Smooth muscle cell (in vitro differentiated cells): ENCODE results near the gene TENT5D. TPM values are rescaled to one million over a fixed set of nuclear protein-coding genes. Genes with fewer than 3 reads are reported as not detected.
"Not testable (repeated sequence)": the region's sequence is repeated elsewhere in the genome, so short reads cannot be mapped to it uniquely, and the experiment has no call there.

ENCODE experiments used
- DNase-seq: peaks from one replicate; lab custom pipeline; 2025; ENCODE audit not compliant: unreplicated experiment; lab: John Stamatoyannopoulos, UW
- H2AFZ ChIP-seq: fragments of 200-600 bp; sonication (generic); 2 replicates; pipeline ENCODE4 v1.6.0; 2016; ENCODE audit warnings: antibody characterized with exemption, low read depth, mild to moderate bottlenecking
- H3F3A ChIP-seq: fragments of 200-600 bp; sonication (generic); 2 replicates; pipeline ENCODE4 v1.6.0; 2017; ENCODE audit warnings: antibody characterized with exemption, low read depth
- H3K27ac ChIP-seq: fragments of 200-600 bp; sonication (generic); 2 replicates; pipeline ENCODE4 v1.5.1; 2016; ENCODE audit warnings: low read depth, mild to moderate bottlenecking
- H3K27me3 ChIP-seq: fragments of 200-600 bp; sonication (generic); 2 replicates; pipeline ENCODE4 v1.6.1; 2016; ENCODE audit warnings: low read depth, mild to moderate bottlenecking
- H3K36me3 ChIP-seq: fragments of 200-600 bp; sonication (generic); 2 replicates; pipeline ENCODE4 v1.5.1; 2016; ENCODE audit warnings: low read depth
- H3K4me1 ChIP-seq: fragments of 200-600 bp; sonication (generic); 2 replicates; pipeline ENCODE4 v1.5.1; 2016; ENCODE audit warnings: low read depth
- H3K4me2 ChIP-seq: fragments of 200-600 bp; sonication (generic); 2 replicates; pipeline ENCODE4 v1.6.0; 2016; ENCODE audit warnings: mild to moderate bottlenecking
- H3K4me3 ChIP-seq: fragments of 200-600 bp; sonication (generic); 2 replicates; pipeline ENCODE4 v1.5.1; 2016; ENCODE audit warnings: mild to moderate bottlenecking
- H3K79me2 ChIP-seq: fragments of 200-600 bp; sonication (generic); 2 replicates; pipeline ENCODE4 v1.6.0; 2016; ENCODE audit warnings: low read depth, mild to moderate bottlenecking
- H3K9ac ChIP-seq: fragments of 200-600 bp; sonication (generic); 2 replicates; pipeline ENCODE4 v1.6.0; 2016; ENCODE audit warnings: low read depth
- H3K9me3 ChIP-seq: fragments of 200-600 bp; sonication (generic); replicated peaks from 2 replicates; pipeline ENCODE4 v1.5.1; 2016; ENCODE audit warnings: low read depth
- H4K20me1 ChIP-seq: fragments of 200-600 bp; sonication (generic); 2 replicates; pipeline ENCODE4 v1.6.0; 2016; ENCODE audit warnings: low read depth
- WGBS: methylation state at CpG from one replicate; pipeline ENCODE4 v1.1.7; 2016; ENCODE audit warnings: low lambda C conversion rate; 5-methylcytosine and 5-hydroxymethylcytosine counted together
- polyA plus RNA-seq: library from polyadenylated mRNA; unstranded; fragments of >200 nt; fragmentation: Nextera tagmentation; extraction: Ambion mirVana; gene quantifications from 2 replicates; pipeline ENCODE4 v1.2.1, GENCODE V29; 2016
- total RNA-seq: library from RNA; depleted of rRNA; stranded (reverse); fragments of >200 nt; gene quantifications from 2 replicates; pipeline ENCODE4 v1.2.3, GENCODE V29; 2014
- TF ChIP-seq, protein P1 (sequence below): fragments of 200-600 bp; sonication (generic); IDR thresholded peaks from 2 replicates; pipeline ENCODE4 v1.5.1; 2017; ENCODE audit warnings: borderline replicate concordance, mild to moderate bottlenecking, antibody characterized with exemption; ENCODE audit not compliant: insufficient read depth, poor library complexity, severe bottlenecking

Gene TENT5D
- total and polyA plus RNA-seq, 2 experiments from 2014 or later, result not detected

DNA sequence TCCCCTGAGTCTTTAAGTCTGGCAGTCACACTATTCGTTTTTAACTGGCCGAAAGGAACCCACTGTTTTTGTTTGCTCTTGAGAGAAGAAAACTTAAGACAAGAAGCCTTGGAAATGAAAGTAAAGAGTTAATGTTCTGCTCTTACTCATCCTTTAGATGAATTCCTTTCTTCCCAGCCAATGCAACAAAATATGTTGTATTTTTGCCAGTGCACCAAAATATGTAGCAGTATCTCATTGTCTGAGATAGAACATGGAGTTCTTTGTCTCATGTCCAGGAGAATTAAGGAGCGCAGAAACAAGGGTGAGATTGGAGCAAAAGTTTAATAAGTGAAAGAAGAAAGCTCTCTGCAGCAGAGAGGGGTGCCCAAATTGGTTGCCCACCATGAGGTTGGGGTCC, 12.2 kb downstream of the TENT5D start:
- no peaks in the 10 kb centered on the region for H4K20me1 ChIP-seq
- no peak overlapping the region for H3K27ac ChIP-seq
- TF ChIP-seq, protein P1, sequence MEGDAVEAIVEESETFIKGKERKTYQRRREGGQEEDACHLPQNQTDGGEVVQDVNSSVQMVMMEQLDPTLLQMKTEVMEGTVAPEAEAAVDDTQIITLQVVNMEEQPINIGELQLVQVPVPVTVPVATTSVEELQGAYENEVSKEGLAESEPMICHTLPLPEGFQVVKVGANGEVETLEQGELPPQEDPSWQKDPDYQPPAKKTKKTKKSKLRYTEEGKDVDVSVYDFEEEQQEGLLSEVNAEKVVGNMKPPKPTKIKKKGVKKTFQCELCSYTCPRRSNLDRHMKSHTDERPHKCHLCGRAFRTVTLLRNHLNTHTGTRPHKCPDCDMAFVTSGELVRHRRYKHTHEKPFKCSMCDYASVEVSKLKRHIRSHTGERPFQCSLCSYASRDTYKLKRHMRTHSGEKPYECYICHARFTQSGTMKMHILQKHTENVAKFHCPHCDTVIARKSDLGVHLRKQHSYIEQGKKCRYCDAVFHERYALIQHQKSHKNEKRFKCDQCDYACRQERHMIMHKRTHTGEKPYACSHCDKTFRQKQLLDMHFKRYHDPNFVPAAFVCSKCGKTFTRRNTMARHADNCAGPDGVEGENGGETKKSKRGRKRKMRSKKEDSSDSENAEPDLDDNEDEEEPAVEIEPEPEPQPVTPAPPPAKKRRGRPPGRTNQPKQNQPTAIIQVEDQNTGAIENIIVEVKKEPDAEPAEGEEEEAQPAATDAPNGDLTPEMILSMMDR, result no peak
- H3K9ac ChIP-seq, result no peak overlapping the region
- no peak overlapping the region for H2AFZ ChIP-seq
- H3K4me2 ChIP-seq, result no peak overlapping the region
- no peaks in the 10 kb centered on the region for H3K79me2 ChIP-seq
- WGBS, result 79% methylated on average over 3 of the region's 3 CpGs
- no peak overlapping the region for H3K4me3 ChIP-seq
- H3K9me3 ChIP-seq, result no peaks in the 10 kb centered on the region
- no peaks in the 10 kb centered on the region for H3K27me3 ChIP-seq
- H3K4me1 ChIP-seq, result no peaks in the 10 kb centered on the region
- no peaks in the 10 kb centered on the region for H3K36me3 ChIP-seq
- no peak for DNase-seq
- no peaks in the 10 kb centered on the region for H3F3A ChIP-seq

DNA sequence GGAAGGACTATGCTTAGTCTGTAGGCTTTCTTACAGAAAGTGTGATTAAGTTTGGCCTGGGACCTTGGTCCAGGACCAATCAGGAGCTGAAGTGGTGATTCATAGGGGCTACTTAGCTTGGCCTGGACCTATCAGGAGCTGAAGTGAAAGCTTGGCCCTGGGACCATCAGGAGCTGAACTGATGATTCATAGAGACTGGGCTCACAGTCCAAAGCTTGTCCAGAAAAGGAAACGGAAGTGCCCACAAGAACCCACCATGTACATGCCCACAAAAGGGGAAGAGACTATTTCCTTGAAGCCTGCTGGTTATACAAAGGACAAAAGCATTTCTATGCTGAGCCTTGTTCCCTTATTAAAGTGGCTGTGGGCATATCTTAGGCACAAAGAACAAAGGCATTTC, 12.6 kb downstream of the TENT5D start:
- no peak overlapping the region for H3K4me2 ChIP-seq
- no peaks in the 10 kb centered on the region for H3K79me2 ChIP-seq
- TF ChIP-seq, protein P1, result no peak
- H3K9me3 ChIP-seq, result no peaks in the 10 kb centered on the region
- H3K36me3 ChIP-seq, result no peaks in the 10 kb centered on the region
- no peaks in the 10 kb centered on the region for H3F3A ChIP-seq
- no peak overlapping the region for H2AFZ ChIP-seq
- no peak for DNase-seq
- no peak overlapping the region for H3K27ac ChIP-seq
- no peak overlapping the region for H3K9ac ChIP-seq
- no peaks in the 10 kb centered on the region for H3K27me3 ChIP-seq
- no peak overlapping the region for H3K4me3 ChIP-seq
- WGBS, result 67% methylated on average over 1 of the region's 1 CpG
- no peaks in the 10 kb centered on the region for H3K4me1 ChIP-seq
- no peaks in the 10 kb centered on the region for H4K20me1 ChIP-seq

GRCh38 chrX:80468166-80468565, 47.9 kb downstream of the TENT5D start:
- H3K4me2 ChIP-seq, H3K27me3 ChIP-seq, H3K79me2 ChIP-seq, H2AFZ ChIP-seq, H3K9ac ChIP-seq, H3K4me3 ChIP-seq, H3K36me3 ChIP-seq, H3K9me3 ChIP-seq, H3K27ac ChIP-seq, H3K4me1 ChIP-seq, H4K20me1 ChIP-seq, H3F3A ChIP-seq, DNase-seq: not testable (repeated sequence)
- WGBS, result 73% methylated on average over 4 of the region's 4 CpGs

GRCh38 chrX:80471582-80471981, 51.3 kb downstream of the TENT5D start:
- H2AFZ ChIP-seq, result no peak overlapping the region
- H3K9me3 ChIP-seq, result no peaks in the 10 kb centered on the region
- no peaks in the 10 kb centered on the region for H3K36me3 ChIP-seq
- no peak overlapping the region for H3K4me2 ChIP-seq
- H3K4me3 ChIP-seq, result no peak overlapping the region
- TF ChIP-seq, protein P1, result no peak
- no peaks in the 10 kb centered on the region for H3K27me3 ChIP-seq
- H4K20me1 ChIP-seq, result no peaks in the 10 kb centered on the region
- no peak for DNase-seq
- no peaks in the 10 kb centered on the region for H3K4me1 ChIP-seq
- no peak overlapping the region for H3K9ac ChIP-seq
- no peak overlapping the region for H3K27ac ChIP-seq
- no peaks in the 10 kb centered on the region for H3F3A ChIP-seq
- H3K79me2 ChIP-seq, result no peaks in the 10 kb centered on the region
